Measurements from ENCODE around the gene PDIA6.

DNA sequence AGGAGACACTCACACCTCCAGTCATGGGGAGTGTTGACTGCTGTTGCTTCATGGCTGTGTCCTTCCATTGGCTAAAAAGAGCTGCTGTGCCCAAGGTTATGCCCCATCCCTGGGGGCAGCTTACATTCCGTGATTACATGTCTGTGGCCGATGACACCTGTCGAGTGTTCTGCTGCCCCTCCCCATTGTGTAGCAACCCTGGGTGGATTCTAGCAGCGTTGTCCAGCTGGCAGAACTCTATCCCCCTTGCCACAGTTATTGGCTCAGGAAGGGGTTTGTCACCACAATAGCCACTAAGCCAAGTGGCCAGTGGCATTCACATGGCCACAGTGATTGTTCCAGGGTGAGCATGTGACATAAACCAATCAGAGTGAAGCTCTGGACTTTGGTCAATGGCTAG is 11.6 kb upstream of the PDIA6 start:
- TF ChIP-seq, protein P1, sequence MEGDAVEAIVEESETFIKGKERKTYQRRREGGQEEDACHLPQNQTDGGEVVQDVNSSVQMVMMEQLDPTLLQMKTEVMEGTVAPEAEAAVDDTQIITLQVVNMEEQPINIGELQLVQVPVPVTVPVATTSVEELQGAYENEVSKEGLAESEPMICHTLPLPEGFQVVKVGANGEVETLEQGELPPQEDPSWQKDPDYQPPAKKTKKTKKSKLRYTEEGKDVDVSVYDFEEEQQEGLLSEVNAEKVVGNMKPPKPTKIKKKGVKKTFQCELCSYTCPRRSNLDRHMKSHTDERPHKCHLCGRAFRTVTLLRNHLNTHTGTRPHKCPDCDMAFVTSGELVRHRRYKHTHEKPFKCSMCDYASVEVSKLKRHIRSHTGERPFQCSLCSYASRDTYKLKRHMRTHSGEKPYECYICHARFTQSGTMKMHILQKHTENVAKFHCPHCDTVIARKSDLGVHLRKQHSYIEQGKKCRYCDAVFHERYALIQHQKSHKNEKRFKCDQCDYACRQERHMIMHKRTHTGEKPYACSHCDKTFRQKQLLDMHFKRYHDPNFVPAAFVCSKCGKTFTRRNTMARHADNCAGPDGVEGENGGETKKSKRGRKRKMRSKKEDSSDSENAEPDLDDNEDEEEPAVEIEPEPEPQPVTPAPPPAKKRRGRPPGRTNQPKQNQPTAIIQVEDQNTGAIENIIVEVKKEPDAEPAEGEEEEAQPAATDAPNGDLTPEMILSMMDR (IDR thresholded peaks at IDR 0.05 in 2 of 3, conservative IDR thresholded peaks at IDR 0.05 in 1 of 3; ENCODE audit: borderline replicate concordance in 1 of 3, insufficient read depth in 1 of 3, low read depth in 2 of 3, low read length in 2 of 3) = no peak
- TF ChIP-seq RAD21 (IDR thresholded peaks at IDR 0.05; ENCODE audit: low read depth) (no peak), EZH2 (IDR thresholded peaks at IDR 0.05) (no peak), SP1 (IDR thresholded peaks at IDR 0.05; ENCODE audit: low read depth) (no peak), CEBPB (IDR thresholded peaks at IDR 0.05; ENCODE audit: low read depth) (no peak), SRF (IDR thresholded peaks at IDR 0.05; ENCODE audit: low read depth) (no peak), POLR2AphosphoS5 (IDR thresholded peaks at IDR 0.05; ENCODE audit: low read depth, low read length) (no peak), YY1 (IDR thresholded peaks at IDR 0.05; ENCODE audit: extremely low read depth, insufficient replicate concordance, low read depth, low read length) (no peak), EGR1 (IDR thresholded peaks at IDR 0.05; ENCODE audit: low read depth) (no peak), POLR2A (IDR thresholded peaks at IDR 0.05; ENCODE audit: borderline replicate concordance, extremely low read depth, insufficient read depth, insufficient read length) (no peak)
- TF ChIP-seq, protein P2, sequence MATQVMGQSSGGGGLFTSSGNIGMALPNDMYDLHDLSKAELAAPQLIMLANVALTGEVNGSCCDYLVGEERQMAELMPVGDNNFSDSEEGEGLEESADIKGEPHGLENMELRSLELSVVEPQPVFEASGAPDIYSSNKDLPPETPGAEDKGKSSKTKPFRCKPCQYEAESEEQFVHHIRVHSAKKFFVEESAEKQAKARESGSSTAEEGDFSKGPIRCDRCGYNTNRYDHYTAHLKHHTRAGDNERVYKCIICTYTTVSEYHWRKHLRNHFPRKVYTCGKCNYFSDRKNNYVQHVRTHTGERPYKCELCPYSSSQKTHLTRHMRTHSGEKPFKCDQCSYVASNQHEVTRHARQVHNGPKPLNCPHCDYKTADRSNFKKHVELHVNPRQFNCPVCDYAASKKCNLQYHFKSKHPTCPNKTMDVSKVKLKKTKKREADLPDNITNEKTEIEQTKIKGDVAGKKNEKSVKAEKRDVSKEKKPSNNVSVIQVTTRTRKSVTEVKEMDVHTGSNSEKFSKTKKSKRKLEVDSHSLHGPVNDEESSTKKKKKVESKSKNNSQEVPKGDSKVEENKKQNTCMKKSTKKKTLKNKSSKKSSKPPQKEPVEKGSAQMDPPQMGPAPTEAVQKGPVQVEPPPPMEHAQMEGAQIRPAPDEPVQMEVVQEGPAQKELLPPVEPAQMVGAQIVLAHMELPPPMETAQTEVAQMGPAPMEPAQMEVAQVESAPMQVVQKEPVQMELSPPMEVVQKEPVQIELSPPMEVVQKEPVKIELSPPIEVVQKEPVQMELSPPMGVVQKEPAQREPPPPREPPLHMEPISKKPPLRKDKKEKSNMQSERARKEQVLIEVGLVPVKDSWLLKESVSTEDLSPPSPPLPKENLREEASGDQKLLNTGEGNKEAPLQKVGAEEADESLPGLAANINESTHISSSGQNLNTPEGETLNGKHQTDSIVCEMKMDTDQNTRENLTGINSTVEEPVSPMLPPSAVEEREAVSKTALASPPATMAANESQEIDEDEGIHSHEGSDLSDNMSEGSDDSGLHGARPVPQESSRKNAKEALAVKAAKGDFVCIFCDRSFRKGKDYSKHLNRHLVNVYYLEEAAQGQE (IDR thresholded peaks at IDR 0.05; ENCODE audit: low read depth) = no peak
